ENCODE results near the gene LENG8.

- TF ChIP-seq POLR2AphosphoS5 (IDR thresholded peaks at IDR 0.05; ENCODE audit: low read depth, low read length) (no peak), CTCF (IDR thresholded peaks at IDR 0.05; ENCODE audit: control extremely low read depth in 1 of 3, insufficient read depth in 1 of 3, low read depth in 1 of 3, low read length in 3 of 3) (no peak), FOSL1 (IDR thresholded peaks at IDR 0.05; ENCODE audit: insufficient read depth, low read depth, low read length) (no peak), GABPA (IDR thresholded peaks at IDR 0.05; ENCODE audit: borderline replicate concordance, insufficient read depth, low read length) (no peak)
Measured at GRCh38 chr19:54418030-54418929, 30.7 kb upstream of the LENG8 start.

All from H1 (cell line).